Subcutaneous adipose tissue (tissue), 4 donors: ENCODE data around the gene RELB. TPM values are rescaled to one million over a fixed set of nuclear protein-coding genes. Genes with fewer than 3 reads are reported as not detected.

Experiments
- CTCF ChIP-seq: fragments of 450-650 bp; IDR thresholded peaks from one replicate; pipeline ENCODE4 v1.5.1; 2016; ENCODE audit warnings: low read depth, mild to moderate bottlenecking, control low read depth, antibody characterized with exemption, moderate library complexity
- total RNA-seq, 4 donors: library from RNA; depleted of rRNA; stranded (reverse); fragments of >200 nt; gene quantifications; one replicate each; pipeline ENCODE4 v1.1.0, GENCODE V29; 2016

Gene RELB
- total RNA-seq, 4 donors from 2014 or later, result 0.49 to 9.4 (median 5.8) TPM

DNA sequence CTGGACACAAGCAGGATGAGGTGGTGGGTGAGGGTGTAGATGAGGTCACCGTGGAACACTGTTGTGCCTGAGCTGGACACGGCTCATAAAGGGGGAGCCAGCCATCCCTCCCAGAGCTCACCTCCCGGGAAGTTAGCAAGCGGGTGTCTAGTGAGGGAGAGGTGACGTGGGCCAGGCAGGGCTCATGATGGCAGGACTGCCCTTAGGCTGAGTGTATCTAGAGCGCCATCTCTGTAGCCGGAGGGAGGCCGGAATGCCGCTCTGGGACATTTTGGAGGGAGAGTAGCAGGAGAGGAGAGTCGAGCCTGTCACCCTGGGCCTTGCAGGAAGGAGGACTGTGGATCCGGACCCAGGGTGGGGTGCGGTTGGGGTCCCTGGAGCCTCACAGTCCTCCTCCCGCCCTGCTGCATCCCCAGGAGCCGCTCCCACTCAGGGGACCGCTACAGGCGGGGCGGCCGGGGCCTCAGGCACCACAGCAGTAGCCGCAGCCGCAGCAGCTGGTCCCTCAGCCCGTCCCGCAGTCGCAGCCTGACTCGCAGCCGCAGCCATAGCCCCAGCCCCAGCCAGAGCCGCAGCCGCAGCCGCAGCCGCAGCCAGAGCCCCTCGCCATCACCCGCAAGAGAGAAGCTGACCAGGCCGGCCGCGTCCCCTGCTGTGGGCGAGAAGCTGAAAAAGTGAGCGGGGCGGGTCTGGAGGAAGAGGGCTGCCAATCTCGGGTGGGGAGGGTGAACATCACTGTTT, 65.8 kb downstream of the RELB start:
- TF ChIP-seq CTCF, result no peak

DNA sequence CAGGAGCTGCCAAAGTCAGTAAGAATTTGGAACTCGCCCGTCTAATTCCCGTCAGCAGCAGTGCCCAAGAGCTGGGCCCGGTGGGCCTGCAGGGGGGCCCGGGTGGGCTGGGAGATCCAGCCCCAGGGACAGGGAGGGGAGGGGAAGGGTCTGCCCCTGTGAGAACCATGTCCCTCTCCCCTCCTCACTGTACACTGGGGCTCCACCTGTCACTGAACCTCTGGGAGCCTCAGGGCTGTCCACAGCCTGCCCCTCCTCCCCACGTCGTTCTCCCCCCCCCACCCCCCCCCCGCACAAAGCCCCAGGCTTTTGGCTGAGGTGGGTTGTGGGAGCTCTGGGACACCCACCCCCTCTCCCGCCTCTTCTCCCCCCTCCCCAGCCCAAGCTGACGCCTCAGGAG, 66.8 kb downstream of the RELB start:
- no peak for TF ChIP-seq CTCF

DNA sequence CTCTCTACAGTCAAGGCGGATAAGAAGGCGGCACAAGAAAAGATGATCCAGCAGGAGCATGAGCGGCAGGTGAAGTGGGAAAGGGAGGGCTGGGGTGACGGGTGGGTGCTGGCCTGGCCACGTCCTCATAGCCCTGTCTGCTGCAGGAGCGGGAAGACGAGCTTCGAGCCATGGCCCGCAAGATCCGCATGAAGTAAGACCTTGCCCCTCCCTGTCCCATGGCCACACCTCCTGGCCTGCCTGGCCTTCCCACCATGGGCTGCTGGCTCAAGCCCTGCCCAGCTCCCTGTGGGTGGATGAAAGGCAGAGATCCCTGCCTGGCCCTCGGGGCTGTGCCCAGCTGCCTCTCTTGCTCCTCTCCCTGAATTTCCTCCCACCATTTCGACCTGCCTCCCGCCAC, 67.8 kb downstream of the RELB start:
- no peak for TF ChIP-seq CTCF

GRCh38 chr19:45070214-45070613, 69.0 kb downstream of the RELB start:
- no peak for TF ChIP-seq CTCF

GRCh38 chr19:45070861-45071544, 69.7 kb downstream of the RELB start:
- no peak for TF ChIP-seq CTCF

DNA sequence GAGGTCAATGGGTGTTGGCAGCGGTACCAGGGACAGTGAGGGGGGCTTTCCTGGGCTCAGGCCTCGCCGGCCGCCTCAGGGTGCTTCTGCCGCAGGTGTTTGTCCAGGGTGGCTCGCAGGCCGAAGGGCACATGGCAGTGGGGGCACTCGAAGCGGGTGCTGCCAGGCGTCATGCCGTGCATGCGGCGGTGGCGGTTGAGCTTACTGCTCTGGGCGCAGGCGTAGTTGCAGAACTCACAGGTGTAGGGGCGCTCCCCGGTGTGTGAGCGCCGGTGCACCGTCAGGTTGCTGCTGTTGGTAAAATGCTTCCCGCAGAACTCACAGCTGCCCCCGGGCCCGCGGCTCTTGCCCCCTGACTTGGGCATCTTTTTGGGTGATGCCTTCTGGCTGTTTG, 70.3 kb downstream of the RELB start:
- no peak for TF ChIP-seq CTCF

- no peak for TF ChIP-seq CTCF
Measured at GRCh38 chr19:45071969-45072790, 70.9 kb downstream of the RELB start.
